Duodenal mucosa (tissue), 2 donors: Measurements from ENCODE around the gene FAM114A2.

ENCODE experiments used
- H3K27ac ChIP-seq: one replicate; pipeline ENCODE4 v1.7.0; 2013; ENCODE audit warnings: low read depth, low read length
- H3K27me3 ChIP-seq, 2 donors: one replicate each; pipeline ENCODE4 v1.7.0; 2013; ENCODE audit warnings: low read length in 2 of 2, control low read depth in 1 of 2; ENCODE audit not compliant: insufficient read depth in 2 of 2, control insufficient read depth in 1 of 2
- H3K36me3 ChIP-seq, 2 donors: one replicate each; pipeline ENCODE4 v1.7.0; 2013; ENCODE audit warnings: low read length in 2 of 2, control low read depth in 1 of 2; ENCODE audit not compliant: insufficient read depth in 2 of 2, control insufficient read depth in 1 of 2
- H3K4me1 ChIP-seq, 2 donors: one replicate each; pipeline ENCODE4 v1.7.0; 2013; ENCODE audit warnings: low read length in 2 of 2, control low read depth in 1 of 2; ENCODE audit not compliant: insufficient read depth in 2 of 2, control insufficient read depth in 1 of 2
- H3K4me3 ChIP-seq, 2 donors: one replicate each; pipeline ENCODE4 v1.7.0; 2013; ENCODE audit warnings: low read length in 2 of 2, low read depth in 1 of 2
- H3K9ac ChIP-seq, 2 donors: one replicate each; pipeline ENCODE4 v1.7.0; 2013; ENCODE audit warnings: low read length in 2 of 2, low read depth in 1 of 2
- H3K9me3 ChIP-seq, 2 donors: one replicate each; pipeline ENCODE4 v1.7.0; 2013; ENCODE audit warnings: low read length in 2 of 2, control low read depth in 1 of 2; ENCODE audit not compliant: control insufficient read depth in 1 of 2

Gene FAM114A2

GRCh38 chr5:153998768-153999167 is 39.9 kb downstream of the FAM114A2 start:
- Histone ChIP-seq H3K27me3 (no peaks in the 10 kb centered on the region), H3K9ac (no peak overlapping the region), H3K36me3 (peaks cover 7 to 26% of the 10 kb centered on the region in 2 donors), H3K9me3 (no peaks in the 10 kb centered on the region), H3K4me3 (no peak overlapping the region), H3K27ac (no peak overlapping the region), H3K4me1 (no peaks in the 10 kb centered on the region)

- no peaks in the 10 kb centered on the region for H3K9me3 ChIP-seq
- no peak overlapping the region for H3K4me3 ChIP-seq
- H3K36me3 ChIP-seq: peaks cover 7 to 31% of the 10 kb centered on the region in 2 donors
- H3K27ac ChIP-seq: no peak overlapping the region
- H3K9ac ChIP-seq: no peak overlapping the region
- no peaks in the 10 kb centered on the region for H3K27me3 ChIP-seq
- no peaks in the 10 kb centered on the region for H3K4me1 ChIP-seq
Measured at GRCh38 chr5:153998010-153998409, 40.7 kb downstream of the FAM114A2 start.

- peaks cover 7 to 16% of the 10 kb centered on the region in 2 donors for H3K36me3 ChIP-seq
- no peak overlapping the region for H3K4me3 ChIP-seq
- no peaks in the 10 kb centered on the region for H3K27me3 ChIP-seq
- no peak overlapping the region for H3K27ac ChIP-seq
- no peaks in the 10 kb centered on the region for H3K9me3 ChIP-seq
- no peaks in the 10 kb centered on the region for H3K4me1 ChIP-seq
- H3K9ac ChIP-seq: no peak overlapping the region
Measured at GRCh38 chr5:153991168-153991567, 47.5 kb downstream of the FAM114A2 start.

- Histone ChIP-seq H3K9me3 (no peaks in the 10 kb centered on the region), H3K27ac (no peak overlapping the region), H3K4me1 (no peaks in the 10 kb centered on the region), H3K36me3 (peaks cover 0 to 8% of the 10 kb centered on the region in 2 donors), H3K27me3 (no peaks in the 10 kb centered on the region), H3K4me3 (no peak overlapping the region), H3K9ac (no peak overlapping the region)
Measured at GRCh38 chr5:153988510-153988909, 50.2 kb downstream of the FAM114A2 start.

GRCh38 chr5:153987301-153987700 is 51.4 kb downstream of the FAM114A2 start:
- H3K36me3 ChIP-seq: no peaks in the 10 kb centered on the region
- H3K4me3 ChIP-seq: no peak overlapping the region
- H3K4me1 ChIP-seq: no peaks in the 10 kb centered on the region
- H3K9me3 ChIP-seq: no peaks in the 10 kb centered on the region
- no peaks in the 10 kb centered on the region for H3K27me3 ChIP-seq
- H3K27ac ChIP-seq: no peak overlapping the region
- H3K9ac ChIP-seq: no peak overlapping the region

- Histone ChIP-seq H3K27me3 (no peaks in the 10 kb centered on the region), H3K9ac (no peak overlapping the region), H3K27ac (no peak overlapping the region), H3K36me3 (no peaks in the 10 kb centered on the region), H3K4me3 (no peak overlapping the region), H3K9me3 (no peaks in the 10 kb centered on the region), H3K4me1 (no peaks in the 10 kb centered on the region)
Measured at GRCh38 chr5:153985498-153985897, 53.2 kb downstream of the FAM114A2 start.

- H3K4me1 ChIP-seq: peaks cover 0 to 6% of the 10 kb centered on the region in 2 donors
- no peaks in the 10 kb centered on the region for H3K36me3 ChIP-seq
- H3K9ac ChIP-seq: no peak overlapping the region
- no peaks in the 10 kb centered on the region for H3K27me3 ChIP-seq
- no peaks in the 10 kb centered on the region for H3K9me3 ChIP-seq
- H3K4me3 ChIP-seq: no peak overlapping the region
- no peak overlapping the region for H3K27ac ChIP-seq
Measured at GRCh38 chr5:153983885-153984284, 54.8 kb downstream of the FAM114A2 start.

- Histone ChIP-seq H3K27me3 (no peaks in the 10 kb centered on the region), H3K9me3 (no peaks in the 10 kb centered on the region), H3K4me3 (no peak overlapping the region), H3K4me1 (peaks cover 0 to 8% of the 10 kb centered on the region in 2 donors), H3K9ac (no peak overlapping the region), H3K36me3 (no peaks in the 10 kb centered on the region), H3K27ac (no peak overlapping the region)
Measured at GRCh38 chr5:153981905-153982605, 56.7 kb downstream of the FAM114A2 start.

- Histone ChIP-seq H3K36me3 (no peaks in the 10 kb centered on the region), H3K27ac (no peak overlapping the region), H3K4me1 (peaks cover 0 to 8% of the 10 kb centered on the region in 2 donors), H3K27me3 (no peaks in the 10 kb centered on the region), H3K9me3 (no peaks in the 10 kb centered on the region), H3K9ac (no peak overlapping the region), H3K4me3 (no peak overlapping the region)
Measured at GRCh38 chr5:153979028-153979783, 59.5 kb downstream of the FAM114A2 start.

- Histone ChIP-seq H3K36me3 (no peaks in the 10 kb centered on the region), H3K4me3 (no peak overlapping the region), H3K4me1 (peaks cover 0 to 8% of the 10 kb centered on the region in 2 donors), H3K9ac (no peak overlapping the region), H3K27ac (no peak overlapping the region), H3K27me3 (no peaks in the 10 kb centered on the region), H3K9me3 (no peaks in the 10 kb centered on the region)
Measured at GRCh38 chr5:153974813-153975163, 63.9 kb downstream of the FAM114A2 start.
